T-helper 17 cell (primary cell): ENCODE results near the gene PRICKLE4. TPM values are rescaled to one million over a fixed set of nuclear protein-coding genes. Genes with fewer than 3 reads are reported as not detected.

Experiments used
- ATAC-seq: fragments of 150-1000 bp; cut with Tn5 transposase; 2 replicates; pipeline ENCODE4 v1.10.0; 2021; ENCODE audit warnings: mild to moderate bottlenecking, moderate library complexity
- DNase-seq, 3 donors: peaks; one replicate each; pipeline versions ENCODE4 v3.0.0 to v3.0.0-alpha.2; 2020 to 2021
- H3K9me3 ChIP-seq: one replicate; pipeline ENCODE4 v1.7.0; 2013; ENCODE audit warnings: low read length, mild to moderate bottlenecking; ENCODE audit not compliant: control insufficient read depth, poor library complexity, severe bottlenecking
- H3K27ac Mint-ChIP-seq: one replicate; pipeline ENCODE4 v1.8.0; 2022; ENCODE audit warnings: mild to moderate bottlenecking, moderate library complexity, mixed read lengths
- H3K27me3 Mint-ChIP-seq: one replicate; pipeline ENCODE4 v1.8.0; 2022; ENCODE audit warnings: mixed read lengths
- H3K36me3 Mint-ChIP-seq: one replicate; pipeline ENCODE4 v1.8.0; 2022; ENCODE audit warnings: low read depth, mixed read lengths
- H3K4me1 Mint-ChIP-seq: one replicate; pipeline ENCODE4 v1.8.0; 2022; ENCODE audit warnings: mild to moderate bottlenecking, mixed read lengths
- H3K4me3 Mint-ChIP-seq: one replicate; pipeline ENCODE4 v1.8.0; 2022; ENCODE audit warnings: mild to moderate bottlenecking, moderate library complexity, mixed read lengths
- total RNA-seq, 4 donors: library from RNA in 2 of 4; stranded (reverse) in 2 of 4; gene quantifications; one replicate each; pipeline ENCODE4 v1.2.3 and lab custom pipeline; 2022 to 2026

Gene PRICKLE4
- total RNA-seq, 2 donors from 2014 or later, result not detected

GRCh38 chr6:41785689-41786450 lies 5.3 kb downstream of the PRICKLE4 start:
- Mint-ChIP-seq H3K4me1 (peaks cover 15% of the 10 kb centered on the region), H3K36me3 (peaks cover 3% of the 10 kb centered on the region), H3K27ac (no peak overlapping the region), H3K27me3 (peaks cover 5% of the 10 kb centered on the region), H3K4me3 (peak overlapping the region; percentile 94)
- no peaks in the 10 kb centered on the region for H3K9me3 ChIP-seq
- ATAC-seq, result no peak
- DNase-seq, result no peak

- Mint-ChIP-seq H3K27me3 (no peaks in the 10 kb centered on the region), H3K4me3 (peak overlapping the region; percentile 94)
- peak; percentile 76 for ATAC-seq
These were observed 6.1 kb downstream of the PRICKLE4 start for GRCh38 chr6:41786451-41787218.

GRCh38 chr6:41787219-41787917 lies 6.8 kb downstream of the PRICKLE4 start, which contains the start of gene TOMM6:
TSS of gene TOMM6 (plus strand) at chr6:41787694. CDS start at chr6:41787698, 4 bp downstream.
- peaks cover 3% of the 10 kb centered on the region for H3K36me3 Mint-ChIP-seq
- ATAC-seq (peak; percentile 84), DNase-seq (peak; percentile 90 to 92 (median 91))
- peaks cover 10% of the 10 kb centered on the region for H3K4me1 Mint-ChIP-seq
- H3K4me3 Mint-ChIP-seq, result peak within 1 kb of the TSS; percentile 94
- H3K9me3 ChIP-seq, result no peaks in the 10 kb centered on the region
- peak within 1 kb of the TSS; percentile 91 for H3K27ac Mint-ChIP-seq
- no peaks in the 10 kb centered on the region for H3K27me3 Mint-ChIP-seq

More at GRCh38 chr6:41786451-41787218, 6.1 kb downstream of the PRICKLE4 start:
- H3K27ac Mint-ChIP-seq, result peak overlapping the region; percentile 91
- DNase-seq, result peak; percentile 82 to 90 (median 89)
- H3K4me1 Mint-ChIP-seq, result peaks cover 10% of the 10 kb centered on the region
- H3K9me3 ChIP-seq, result no peaks in the 10 kb centered on the region
- peaks cover 3% of the 10 kb centered on the region for H3K36me3 Mint-ChIP-seq

- Mint-ChIP-seq H3K27me3 (no peaks in the 10 kb centered on the region), H3K4me3 (peak overlapping the region; percentile 61), H3K4me1 (peaks cover 8% of the 10 kb centered on the region), H3K27ac (no peak overlapping the region), H3K36me3 (peaks cover 3% of the 10 kb centered on the region)
- no peaks in the 10 kb centered on the region for H3K9me3 ChIP-seq
- ATAC-seq, result no peak
- no peak for DNase-seq
These were observed 8.8 kb downstream of the PRICKLE4 start for GRCh38 chr6:41789390-41789724.

GRCh38 chr6:41790045-41790444 lies 9.5 kb downstream of the PRICKLE4 start:
- Mint-ChIP-seq H3K27me3 (no peaks in the 10 kb centered on the region), H3K27ac (no peak overlapping the region), H3K4me3 (no peak overlapping the region), H3K36me3 (peaks cover 3% of the 10 kb centered on the region), H3K4me1 (peaks cover 5% of the 10 kb centered on the region)
- ATAC-seq (no peak), DNase-seq (no peak)
- no peaks in the 10 kb centered on the region for H3K9me3 ChIP-seq

GRCh38 chr6:41791305-41791704 lies 10.7 kb downstream of the PRICKLE4 start:
- H3K36me3 Mint-ChIP-seq, result peaks cover 3% of the 10 kb centered on the region

GRCh38 chr6:41791984-41792383 lies 11.4 kb downstream of the PRICKLE4 start:
- H3K27ac Mint-ChIP-seq, result no peak overlapping the region
- no peaks in the 10 kb centered on the region for H3K27me3 Mint-ChIP-seq
- no peak for DNase-seq

More at GRCh38 chr6:41791305-41791704, 10.7 kb downstream of the PRICKLE4 start:
- no peak for ATAC-seq
- Mint-ChIP-seq H3K27me3 (no peaks in the 10 kb centered on the region), H3K27ac (no peak overlapping the region), H3K4me1 (peaks cover 5% of the 10 kb centered on the region), H3K4me3 (no peak overlapping the region)
- no peaks in the 10 kb centered on the region for H3K9me3 ChIP-seq
- no peak for DNase-seq

GRCh38 chr6:41796474-41796873 lies 15.9 kb downstream of the PRICKLE4 start:
- no peak for ATAC-seq
- H3K4me1 Mint-ChIP-seq, result peaks cover 4% of the 10 kb centered on the region
- no peak for DNase-seq
- no peaks in the 10 kb centered on the region for H3K27me3 Mint-ChIP-seq
- no peaks in the 10 kb centered on the region for H3K9me3 ChIP-seq
- no peaks in the 10 kb centered on the region for H3K36me3 Mint-ChIP-seq
- H3K4me3 Mint-ChIP-seq, result no peak overlapping the region
- H3K27ac Mint-ChIP-seq, result no peak overlapping the region

More at GRCh38 chr6:41791984-41792383, 11.4 kb downstream of the PRICKLE4 start:
- no peaks in the 10 kb centered on the region for H3K9me3 ChIP-seq
- ATAC-seq, result no peak
- H3K36me3 Mint-ChIP-seq, result peaks cover 3% of the 10 kb centered on the region
- H3K4me3 Mint-ChIP-seq, result no peak overlapping the region
- H3K4me1 Mint-ChIP-seq, result peaks cover 5% of the 10 kb centered on the region

- no peaks in the 10 kb centered on the region for H3K9me3 ChIP-seq
- Mint-ChIP-seq H3K4me1 (peaks cover 4% of the 10 kb centered on the region), H3K27me3 (no peaks in the 10 kb centered on the region), H3K36me3 (no peaks in the 10 kb centered on the region), H3K27ac (no peak overlapping the region), H3K4me3 (no peak overlapping the region)
- DNase-seq (no peak), ATAC-seq (no peak)
These were observed 18.4 kb downstream of the PRICKLE4 start for GRCh38 chr6:41798901-41799558.

GRCh38 chr6:41799559-41799911 lies 19.0 kb downstream of the PRICKLE4 start:
- Mint-ChIP-seq H3K4me3 (no peak overlapping the region), H3K36me3 (peaks cover 3% of the 10 kb centered on the region), H3K27me3 (no peaks in the 10 kb centered on the region), H3K27ac (no peak overlapping the region), H3K4me1 (peaks cover 4% of the 10 kb centered on the region)
- no peaks in the 10 kb centered on the region for H3K9me3 ChIP-seq
- ATAC-seq (no peak), DNase-seq (no peak)

- H3K27me3 Mint-ChIP-seq, result no peaks in the 10 kb centered on the region
- no peak for DNase-seq
- H3K4me1 Mint-ChIP-seq, result peaks cover 4% of the 10 kb centered on the region
- H3K27ac Mint-ChIP-seq, result no peak overlapping the region
- ATAC-seq, result no peak
- peaks cover 3% of the 10 kb centered on the region for H3K36me3 Mint-ChIP-seq
- no peak overlapping the region for H3K4me3 Mint-ChIP-seq
- H3K9me3 ChIP-seq, result no peaks in the 10 kb centered on the region
These were observed 20.8 kb downstream of the PRICKLE4 start for GRCh38 chr6:41801380-41801779.

GRCh38 chr6:41805830-41806774 lies 25.5 kb downstream of the PRICKLE4 start:
- no peaks in the 10 kb centered on the region for H3K9me3 ChIP-seq
- Mint-ChIP-seq H3K4me1 (peaks cover 2% of the 10 kb centered on the region), H3K27ac (no peak overlapping the region), H3K36me3 (peaks cover 3% of the 10 kb centered on the region), H3K27me3 (no peaks in the 10 kb centered on the region), H3K4me3 (no peak overlapping the region)
- ATAC-seq (no peak), DNase-seq (no peak)
